Fibroblast of lung (primary cell): Measurements from ENCODE around the gene PLEKHJ1. TPM values are rescaled to one million over a fixed set of nuclear protein-coding genes. Genes with fewer than 3 reads are reported as not detected.

Source experiments
- DNase-seq, 2 donors: peaks; one replicate each; pipeline versions ENCODE4 v3.0.0 to v3.0.0-alpha.2; 2010; ENCODE audit warnings: low read depth in 2 of 2
- H2AFZ ChIP-seq: 2 replicates; pipeline ENCODE4 v1.5.1; 2012; ENCODE audit warnings: low read length, control low read depth, inconsistent platforms
- H3K27ac ChIP-seq: 2 replicates; pipeline ENCODE4 v1.5.1; 2011; ENCODE audit warnings: low read length, control low read depth; ENCODE audit not compliant: insufficient read depth
- H3K27me3 ChIP-seq: 2 replicates; pipeline ENCODE4 v1.5.1; 2011; ENCODE audit warnings: mild to moderate bottlenecking, low read length; ENCODE audit not compliant: control insufficient read depth, insufficient read depth
- H3K36me3 ChIP-seq: 2 replicates; pipeline ENCODE4 v1.5.1; 2011; ENCODE audit warnings: low read length; ENCODE audit not compliant: control insufficient read depth, insufficient read depth
- H3K4me1 ChIP-seq: 2 replicates; pipeline ENCODE4 v1.5.1; 2011; ENCODE audit warnings: low read length; ENCODE audit not compliant: control insufficient read depth, insufficient read depth; ENCODE audit errors: extremely low read depth
- H3K4me2 ChIP-seq: 2 replicates; pipeline ENCODE4 v1.5.1; 2011; ENCODE audit warnings: low read length, control low read depth; ENCODE audit not compliant: insufficient read depth; ENCODE audit errors: extremely low read depth
- H3K4me3 ChIP-seq, 4 experiments: fragments of 200-600 bp in 1 of 4; sonication (generic) in 1 of 4; replicated peaks in 1 of 4; 2 replicates each; pipeline ENCODE4 v1.5.1; 2011 to 2016; ENCODE audit warnings: low read length in 4 of 4, low read depth in 3 of 4, mild to moderate bottlenecking in 3 of 4, control low read depth in 2 of 4, inconsistent platforms in 1 of 4, mixed read lengths in 1 of 4; ENCODE audit not compliant: insufficient read depth in 1 of 4; ENCODE audit errors: control extremely low read depth in 1 of 4
- H3K79me2 ChIP-seq: 2 replicates; pipeline ENCODE4 v1.5.1; 2012; ENCODE audit warnings: mild to moderate bottlenecking, low read length, inconsistent platforms; ENCODE audit not compliant: control insufficient read depth, insufficient read depth
- H3K9ac ChIP-seq: 2 replicates; pipeline ENCODE4 v1.5.1; 2011; ENCODE audit warnings: mild to moderate bottlenecking, low read length, control low read depth; ENCODE audit not compliant: insufficient read depth
- H3K9me3 ChIP-seq: 2 replicates; pipeline ENCODE4 v1.5.1; 2012; ENCODE audit warnings: low read depth, low read length; ENCODE audit not compliant: control insufficient read depth, insufficient read depth
- H4K20me1 ChIP-seq: 2 replicates; pipeline ENCODE4 v1.5.1; 2011; ENCODE audit warnings: low read length; ENCODE audit not compliant: control insufficient read depth, insufficient read depth; ENCODE audit errors: extremely low read depth
- CTCF ChIP-seq, 2 donors: IDR thresholded peaks in 1 of 2; conservative IDR thresholded peaks in 1 of 2; 1 replicate in 1 of 2; 2 replicates in 1 of 2; pipeline ENCODE4 v1.5.1; 2011 to 2012; ENCODE audit warnings: low read length in 2 of 2, control low read depth in 1 of 2, inconsistent platforms in 1 of 2, low read depth in 1 of 2, mild to moderate bottlenecking in 1 of 2
- EZH2 ChIP-seq: IDR thresholded peaks from 2 replicates; pipeline ENCODE4 v1.5.1; 2012; ENCODE audit warnings: low read length, control low read depth, mild to moderate bottlenecking; ENCODE audit errors: missing control alignments
- polyA plus RNA-seq, 2 donors: library from polyadenylated mRNA; depleted of rRNA in 1 of 2; stranded (reverse) in 1 of 2; unstranded in 1 of 2; fragments of >200 nt; gene quantifications; 2 replicates each; pipeline ENCODE4 v1.2.1, GENCODE V29; 2011 to 2012; ENCODE audit warnings: missing spikeins in 1 of 2
- total RNA-seq: library from RNA; depleted of rRNA; stranded (reverse); fragments of >200 nt; gene quantifications from 2 replicates; pipeline ENCODE4 v1.2.1, GENCODE V29; 2014

PLEKHJ1 gene
- total and polyA plus RNA-seq, 2 donors (not counting 1 experiment from before 2014, with no cell fraction given) = 34.9 to 61.3 TPM

GRCh38 chr19:2209408-2209807 lies 26.7 kb downstream of the PLEKHJ1 start:
- peak overlapping the region; percentile 61 for H3K27ac ChIP-seq

GRCh38 chr19:2208975-2209374 lies 27.2 kb downstream of the PLEKHJ1 start:
- H3K4me1 ChIP-seq = peaks cover 16% of the 10 kb centered on the region
- no peak overlapping the region for H3K4me2 ChIP-seq
- H3K27ac ChIP-seq = peak overlapping the region; percentile 61
- H3K79me2 ChIP-seq = peaks cover 9% of the 10 kb centered on the region
- no peaks in the 10 kb centered on the region for H3K27me3 ChIP-seq
- no peak overlapping the region for H2AFZ ChIP-seq
- peak overlapping the region; percentile 8 for H3K9ac ChIP-seq
- H4K20me1 ChIP-seq = no peaks in the 10 kb centered on the region
- no peak overlapping the region for H3K4me3 ChIP-seq
- H3K9me3 ChIP-seq = no peaks in the 10 kb centered on the region
- H3K36me3 ChIP-seq = peaks cover 44% of the 10 kb centered on the region
- DNase-seq = no peak
- TF ChIP-seq EZH2 (no peak), CTCF (conservative IDR thresholded peaks at IDR 0.05 in 1 of 2, IDR thresholded peaks at IDR 0.05 in 1 of 2; ENCODE audit: low read depth in 1 of 2, low read length in 2 of 2) (no peak)

More at GRCh38 chr19:2209408-2209807, 26.7 kb downstream of the PLEKHJ1 start:
- no peak overlapping the region for H2AFZ ChIP-seq
- TF ChIP-seq CTCF (conservative IDR thresholded peaks at IDR 0.05 in 1 of 2, IDR thresholded peaks at IDR 0.05 in 1 of 2; ENCODE audit: low read depth in 1 of 2, low read length in 2 of 2) = no peak
- no peak for TF ChIP-seq EZH2
- peaks cover 16% of the 10 kb centered on the region for H3K4me1 ChIP-seq
- H3K4me3 ChIP-seq = no peak overlapping the region
- no peaks in the 10 kb centered on the region for H4K20me1 ChIP-seq
- H3K27me3 ChIP-seq = no peaks in the 10 kb centered on the region
- no peaks in the 10 kb centered on the region for H3K9me3 ChIP-seq
- H3K79me2 ChIP-seq = peaks cover 9% of the 10 kb centered on the region
- peaks cover 44% of the 10 kb centered on the region for H3K36me3 ChIP-seq
- no peak overlapping the region for H3K9ac ChIP-seq
- DNase-seq = no peak
- no peak overlapping the region for H3K4me2 ChIP-seq

- H3K4me1 ChIP-seq = peaks cover 14% of the 10 kb centered on the region
- H2AFZ ChIP-seq = no peak overlapping the region
- no peaks in the 10 kb centered on the region for H4K20me1 ChIP-seq
- no peaks in the 10 kb centered on the region for H3K9me3 ChIP-seq
- peaks cover 39% of the 10 kb centered on the region for H3K36me3 ChIP-seq
- no peaks in the 10 kb centered on the region for H3K27me3 ChIP-seq
- peak overlapping the region; percentile 61 for H3K27ac ChIP-seq
- no peak for TF ChIP-seq EZH2
- TF ChIP-seq CTCF (conservative IDR thresholded peaks at IDR 0.05 in 1 of 2, IDR thresholded peaks at IDR 0.05 in 1 of 2; ENCODE audit: low read depth in 1 of 2, low read length in 2 of 2) = peak; percentile 5 to 23
- H3K4me2 ChIP-seq = no peak overlapping the region
- H3K4me3 ChIP-seq = no peak overlapping the region
- peaks cover 13% of the 10 kb centered on the region for H3K79me2 ChIP-seq
- peak overlapping the region; percentile 42 for H3K9ac ChIP-seq
- DNase-seq = peak; percentile 49 to 61
Observed at GRCh38 chr19:2207991-2208860, 27.9 kb downstream of the PLEKHJ1 start.
